ENCODE measurements around the gene RAB35. TPM values are rescaled to one million over a fixed set of nuclear protein-coding genes. Genes with fewer than 3 reads are reported as not detected.

Gene RAB35
- total RNA-seq, 2 experiments from 2014 or later = 38.2 to 41.5 TPM

DNA sequence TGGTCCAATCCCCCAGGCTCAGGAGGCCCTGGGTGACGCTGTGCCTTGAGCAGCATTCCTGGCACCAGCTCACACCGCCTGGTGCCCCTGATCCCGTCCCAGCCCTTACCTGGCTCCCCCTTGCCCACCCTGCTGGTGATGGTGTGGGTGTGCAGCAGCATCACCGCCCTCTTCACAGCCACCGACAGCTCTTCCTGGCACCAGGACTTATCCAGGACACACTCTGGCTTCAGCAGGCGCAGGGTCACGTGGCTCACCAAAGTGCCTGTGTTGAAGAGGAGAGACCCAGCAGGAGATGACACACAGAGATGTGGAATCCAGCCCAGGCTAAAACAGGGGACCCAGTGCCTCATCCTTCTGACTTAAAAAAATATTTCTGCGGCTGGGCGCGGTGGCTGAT, 41.8 kb upstream of the RAB35 start:
- Mint-ChIP-seq H3K36me3 (ENCODE audit: low read depth) (peaks cover 65% of the 10 kb centered on the region), H3K4me3 (no peak overlapping the region), H3K9me3 (no peaks in the 10 kb centered on the region), H3K27ac (no peak overlapping the region), H3K4me1 (ENCODE audit: low read depth) (no peaks in the 10 kb centered on the region), H3K27me3 (no peaks in the 10 kb centered on the region)
- ChIA-PET CTCF (no interaction called here), POLR2A (interaction anchor here (0.7 to 2.5 kb wide), 4 partner anchors 10 to 31 kb away, joined by 3 to 9 read pairs (median 4); no protein-coding TSS in a partner anchor)
- intact Hi-C loops (cut with micrococcal nuclease) = no loop called here
- TF ChIP-seq CTCF (IDR thresholded peaks at IDR 0.05) = no peak
- DNase-seq (no peak), ATAC-seq (no peak)

DNA sequence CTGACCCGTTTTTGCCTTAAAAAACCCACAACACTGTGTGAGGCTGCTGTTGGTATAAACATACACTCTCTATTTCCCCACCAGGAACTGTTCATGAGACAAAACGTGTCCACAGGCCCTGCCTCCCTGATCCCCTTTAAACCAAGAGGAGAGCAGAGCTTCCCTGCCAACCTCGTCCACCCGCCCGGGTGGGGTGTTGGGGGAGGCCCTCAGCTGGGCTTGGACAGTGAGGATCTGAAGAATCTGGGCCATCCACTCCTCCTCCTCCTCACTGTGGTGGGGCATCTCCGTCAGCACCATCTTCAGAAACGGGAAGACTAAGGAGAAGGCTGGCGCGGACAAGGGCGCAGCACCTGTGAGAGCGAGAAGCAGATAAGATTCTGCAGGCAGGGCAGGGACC, 41.1 kb upstream of the RAB35 start:
- Mint-ChIP-seq H3K4me3 (no peak overlapping the region), H3K4me1 (ENCODE audit: low read depth) (no peaks in the 10 kb centered on the region), H3K9me3 (no peaks in the 10 kb centered on the region), H3K36me3 (ENCODE audit: low read depth) (peaks cover 67% of the 10 kb centered on the region), H3K27ac (no peak overlapping the region), H3K27me3 (no peaks in the 10 kb centered on the region)
- no peak for TF ChIP-seq CTCF (IDR thresholded peaks at IDR 0.05)
- no peak for DNase-seq
- ChIA-PET POLR2A (interaction anchor here (0.5 to 2.5 kb wide), 5 partner anchors 9 to 202 kb away, joined by 3 to 9 read pairs (median 4); no protein-coding TSS in a partner anchor), CTCF (no interaction called here)
- intact Hi-C loops (cut with micrococcal nuclease) = no loop called here
- no peak for ATAC-seq

DNA sequence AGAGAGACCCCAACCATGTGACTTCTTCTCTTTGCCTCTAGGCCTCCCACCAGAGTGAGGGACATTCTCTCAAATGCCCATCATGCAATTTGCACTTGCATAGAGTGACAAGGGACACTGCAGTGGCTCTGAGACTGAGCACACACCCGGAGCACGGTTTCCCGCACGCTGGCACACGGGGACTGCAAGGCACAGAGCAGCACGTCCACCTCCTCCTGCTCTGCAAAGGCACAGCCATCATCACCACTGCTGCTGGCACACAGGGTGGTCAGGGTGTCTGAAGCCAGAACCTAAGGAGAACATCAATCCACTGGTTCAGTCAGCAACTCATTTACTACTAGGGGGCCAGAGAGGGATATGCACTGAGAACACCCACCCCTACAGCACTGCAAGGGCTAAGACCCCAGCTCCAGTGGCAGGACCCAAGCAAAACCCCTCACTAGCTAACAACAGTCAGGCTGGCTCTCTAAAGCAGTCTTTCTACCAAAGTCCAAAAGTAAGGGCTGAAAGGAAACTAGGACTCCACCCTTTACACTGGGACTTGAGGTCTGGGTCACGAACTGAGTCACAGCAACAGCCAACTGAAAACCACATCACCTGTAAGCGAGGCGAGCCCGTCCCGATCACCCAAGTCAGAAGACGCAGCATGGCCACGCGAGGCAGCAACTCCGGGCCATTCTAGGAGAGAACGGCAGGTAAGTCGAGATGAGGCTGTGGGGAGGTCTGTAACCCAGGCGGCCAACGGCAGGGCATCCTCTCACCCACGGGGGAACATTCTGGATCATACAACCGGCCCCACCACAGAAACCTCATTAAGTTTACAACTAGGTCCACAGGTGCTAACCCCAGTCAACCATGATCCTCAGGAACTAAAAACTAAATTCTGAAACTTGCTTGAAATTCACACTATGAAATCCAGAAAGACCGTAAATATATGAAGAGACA, 40.0 kb upstream of the RAB35 start:
- CTCF ChIA-PET = no interaction called here
- H3K4me3 Mint-ChIP-seq = no peak overlapping the region
- H3K36me3 Mint-ChIP-seq (ENCODE audit: low read depth) = peaks cover 64% of the 10 kb centered on the region

GRCh38 chr12:120155072-120155471, 38.5 kb upstream of the RAB35 start:
- Mint-ChIP-seq H3K36me3 (ENCODE audit: low read depth) (peaks cover 54% of the 10 kb centered on the region), H3K4me1 (ENCODE audit: low read depth) (no peaks in the 10 kb centered on the region), H3K27ac (no peak overlapping the region), H3K9me3 (no peaks in the 10 kb centered on the region), H3K4me3 (no peak overlapping the region), H3K27me3 (no peaks in the 10 kb centered on the region)
- no peak for ATAC-seq
- DNase-seq = no peak
- no peak for TF ChIP-seq CTCF (IDR thresholded peaks at IDR 0.05)
- POLR2A ChIA-PET = interaction anchor here (1.2 kb wide), 1 partner anchor 10 kb away, joined by 3 read pairs; no protein-coding TSS in a partner anchor
- intact Hi-C loops (cut with micrococcal nuclease) = no loop called here
- CTCF ChIA-PET = no interaction called here

More for the DNA sequence above, 40.0 kb upstream of the RAB35 start:
- DNase-seq (no peak), ATAC-seq (peak; percentile 20)
- intact Hi-C loops (cut with micrococcal nuclease) = no loop called here
- Mint-ChIP-seq H3K27me3 (no peaks in the 10 kb centered on the region), H3K27ac (no peak overlapping the region), H3K4me1 (ENCODE audit: low read depth) (no peaks in the 10 kb centered on the region), H3K9me3 (no peaks in the 10 kb centered on the region)
- POLR2A ChIA-PET = interaction anchor here (2.5 kb wide), 1 partner anchor 8 kb away, joined by 9 read pairs; no protein-coding TSS in a partner anchor
- TF ChIP-seq CTCF (IDR thresholded peaks at IDR 0.05) = no peak
